ENCODE data around the gene GJC2.

Gene GJC2

DNA sequence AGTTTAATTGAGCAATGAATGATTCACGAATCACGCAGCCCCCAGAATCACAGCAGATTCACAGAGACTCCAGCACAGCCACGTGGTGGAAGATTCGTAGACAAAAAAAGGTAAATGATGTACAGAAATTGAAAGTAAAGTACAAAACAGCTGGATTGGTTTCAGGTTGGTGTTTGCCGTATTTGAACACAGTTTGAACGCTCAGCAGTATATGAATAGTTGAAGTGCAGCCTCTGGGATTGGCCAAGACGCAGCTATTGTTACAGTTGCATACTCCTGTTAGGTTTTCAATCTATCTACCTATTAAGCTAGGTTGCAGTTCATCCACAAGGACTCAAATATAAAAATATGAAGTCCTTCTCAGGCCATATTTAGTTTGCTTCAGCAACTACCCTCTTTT is 37.6 kb upstream of the GJC2 start:
- TF ChIP-seq, protein P1, sequence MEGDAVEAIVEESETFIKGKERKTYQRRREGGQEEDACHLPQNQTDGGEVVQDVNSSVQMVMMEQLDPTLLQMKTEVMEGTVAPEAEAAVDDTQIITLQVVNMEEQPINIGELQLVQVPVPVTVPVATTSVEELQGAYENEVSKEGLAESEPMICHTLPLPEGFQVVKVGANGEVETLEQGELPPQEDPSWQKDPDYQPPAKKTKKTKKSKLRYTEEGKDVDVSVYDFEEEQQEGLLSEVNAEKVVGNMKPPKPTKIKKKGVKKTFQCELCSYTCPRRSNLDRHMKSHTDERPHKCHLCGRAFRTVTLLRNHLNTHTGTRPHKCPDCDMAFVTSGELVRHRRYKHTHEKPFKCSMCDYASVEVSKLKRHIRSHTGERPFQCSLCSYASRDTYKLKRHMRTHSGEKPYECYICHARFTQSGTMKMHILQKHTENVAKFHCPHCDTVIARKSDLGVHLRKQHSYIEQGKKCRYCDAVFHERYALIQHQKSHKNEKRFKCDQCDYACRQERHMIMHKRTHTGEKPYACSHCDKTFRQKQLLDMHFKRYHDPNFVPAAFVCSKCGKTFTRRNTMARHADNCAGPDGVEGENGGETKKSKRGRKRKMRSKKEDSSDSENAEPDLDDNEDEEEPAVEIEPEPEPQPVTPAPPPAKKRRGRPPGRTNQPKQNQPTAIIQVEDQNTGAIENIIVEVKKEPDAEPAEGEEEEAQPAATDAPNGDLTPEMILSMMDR (IDR thresholded peaks at IDR 0.05; ENCODE audit: low read depth, low read length, missing control alignments) = no peak
- in situ Hi-C loops (cut with HindIII; ENCODE audit: low pct_ligation_motif_present, low sequenced_read_pairs) = no loop called here
- no peak overlapping the region for H3K4me3 ChIP-seq (ENCODE audit: low read depth, low read length)
- no peaks in the 10 kb centered on the region for H3K36me3 ChIP-seq (replicated peaks)
- no peak overlapping the region for H3K27ac ChIP-seq
- DNase-seq = no peak
- no peaks in the 10 kb centered on the region for H3K27me3 ChIP-seq (replicated peaks)

DNA sequence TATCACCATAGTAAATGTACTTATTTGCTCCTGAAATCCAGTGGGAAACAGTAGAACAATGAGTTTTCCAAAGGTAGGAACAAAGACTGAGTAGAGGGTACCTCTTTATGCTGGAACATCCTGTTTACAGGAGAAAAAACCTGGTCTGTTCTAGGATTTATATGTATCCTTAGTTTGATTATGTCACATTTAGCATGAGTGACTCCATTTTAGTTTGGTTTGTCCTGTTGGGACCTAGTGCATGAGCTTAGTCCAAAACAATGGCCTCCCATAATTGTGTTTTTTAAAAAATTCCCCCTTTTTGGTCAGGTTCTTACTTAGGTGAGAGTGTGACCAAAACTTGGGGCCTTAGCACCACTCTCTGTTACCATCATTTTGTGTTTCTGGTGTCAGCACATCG is 37.1 kb upstream of the GJC2 start:
- in situ Hi-C loops (cut with HindIII; ENCODE audit: low pct_ligation_motif_present, low sequenced_read_pairs) = no loop called here
- H3K27ac ChIP-seq = no peak overlapping the region

DNA sequence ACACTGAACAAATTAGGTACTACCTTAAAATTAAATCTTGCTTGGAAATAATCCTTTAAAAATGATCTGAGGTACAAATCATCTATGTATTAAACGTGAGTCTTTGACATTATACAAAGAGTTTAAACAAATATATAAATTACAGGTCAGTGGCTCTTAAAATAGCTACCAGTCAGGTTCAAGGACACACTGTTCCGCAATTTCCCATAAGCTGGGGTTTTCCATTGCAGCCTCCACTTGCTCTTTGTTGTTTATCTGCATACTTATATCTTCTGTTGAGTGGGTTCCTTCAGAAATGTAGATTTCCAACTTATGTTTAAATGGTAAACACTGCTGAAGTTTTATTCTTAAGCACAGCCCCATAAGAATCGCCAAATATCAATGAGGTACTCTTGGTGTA is 34.9 kb upstream of the GJC2 start:
- Histone ChIP-seq H3K27ac (no peak overlapping the region), H3K36me3 (replicated peaks) (no peaks in the 10 kb centered on the region), H3K27me3 (replicated peaks) (no peaks in the 10 kb centered on the region), H3K4me3 (ENCODE audit: low read depth, low read length) (no peak overlapping the region)
- TF ChIP-seq, protein P1 (IDR thresholded peaks at IDR 0.05; ENCODE audit: low read depth, low read length, missing control alignments) = no peak
- DNase-seq = no peak
- in situ Hi-C loops (cut with HindIII; ENCODE audit: low pct_ligation_motif_present, low sequenced_read_pairs) = no loop called here

More for the DNA sequence above, 37.1 kb upstream of the GJC2 start:
- Histone ChIP-seq H3K27me3 (replicated peaks) (no peaks in the 10 kb centered on the region), H3K4me3 (ENCODE audit: low read depth, low read length) (no peak overlapping the region), H3K36me3 (replicated peaks) (no peaks in the 10 kb centered on the region)
- no peak for DNase-seq
- TF ChIP-seq, protein P1 (IDR thresholded peaks at IDR 0.05; ENCODE audit: low read depth, low read length, missing control alignments) = no peak

DNA sequence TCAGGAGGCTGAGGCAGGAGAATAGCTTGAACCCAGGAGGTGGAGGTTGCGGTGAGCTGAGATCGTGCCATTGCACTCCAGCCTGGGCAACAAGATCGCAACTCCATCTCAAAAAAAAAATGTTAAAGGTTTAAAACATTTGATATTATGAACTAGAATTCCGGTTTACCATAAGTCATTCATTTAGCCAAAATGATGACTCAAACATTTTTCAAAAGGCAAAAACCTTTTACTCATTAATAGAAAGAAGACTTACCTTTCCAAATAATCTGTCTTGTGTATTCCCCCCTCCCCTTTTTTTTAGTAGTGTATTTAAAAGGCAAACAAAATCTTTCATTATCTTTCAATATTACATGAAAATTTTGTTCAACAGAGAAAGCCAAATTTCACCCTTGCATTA is 32.4 kb upstream of the GJC2 start:
- H3K27ac ChIP-seq = no peak overlapping the region
- no peaks in the 10 kb centered on the region for H3K36me3 ChIP-seq (replicated peaks)
- TF ChIP-seq, protein P1 (IDR thresholded peaks at IDR 0.05; ENCODE audit: low read depth, low read length, missing control alignments) = no peak
- H3K4me3 ChIP-seq (ENCODE audit: low read depth, low read length) = no peak overlapping the region
- no peak for DNase-seq
- no peaks in the 10 kb centered on the region for H3K27me3 ChIP-seq (replicated peaks)
- in situ Hi-C loops (cut with HindIII; ENCODE audit: low pct_ligation_motif_present, low sequenced_read_pairs) = no loop called here

DNA sequence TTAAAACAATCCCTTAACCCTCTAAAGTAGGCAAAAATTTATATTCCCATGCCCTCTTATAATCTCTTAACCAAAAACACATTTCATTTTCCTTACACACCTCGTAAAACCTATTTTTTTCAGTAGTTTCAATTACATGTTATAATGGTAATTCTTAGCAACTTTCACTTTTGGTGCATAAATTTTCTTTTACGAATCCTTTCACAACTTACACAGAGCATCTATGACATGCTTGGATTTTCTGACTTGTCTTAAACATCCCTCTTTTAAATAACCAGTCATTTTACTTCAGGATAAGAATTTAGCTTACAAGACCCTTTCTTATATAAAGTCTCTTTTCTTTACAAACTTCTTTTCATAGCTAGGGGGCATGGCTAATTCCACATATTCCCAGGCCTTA is 31.7 kb upstream of the GJC2 start:
- DNase-seq = no peak
- no peak overlapping the region for H3K27ac ChIP-seq
- no peaks in the 10 kb centered on the region for H3K36me3 ChIP-seq (replicated peaks)
- in situ Hi-C loops (cut with HindIII; ENCODE audit: low pct_ligation_motif_present, low sequenced_read_pairs) = no loop called here
- TF ChIP-seq, protein P1 (IDR thresholded peaks at IDR 0.05; ENCODE audit: low read depth, low read length, missing control alignments) = no peak
- H3K27me3 ChIP-seq (replicated peaks) = no peaks in the 10 kb centered on the region
- no peak overlapping the region for H3K4me3 ChIP-seq (ENCODE audit: low read depth, low read length)

DNA sequence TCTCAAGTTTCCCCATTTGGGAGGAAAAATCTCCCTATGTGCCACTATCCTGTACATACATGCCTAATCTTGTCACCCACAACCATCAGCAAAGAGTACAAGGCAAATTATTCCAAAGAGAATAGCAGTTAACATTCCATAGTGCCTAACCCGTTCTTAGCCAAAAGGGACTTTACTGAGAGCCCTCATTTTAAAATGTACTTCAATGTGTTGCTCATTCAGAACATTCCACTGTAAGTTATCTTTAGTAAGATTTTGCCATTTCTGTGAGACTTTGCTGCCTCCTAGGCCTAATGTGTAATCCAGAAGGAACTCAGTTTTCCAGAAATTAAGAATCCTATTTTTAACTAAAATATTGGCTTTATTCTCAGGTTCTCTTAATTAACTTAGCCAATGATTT is 29.4 kb upstream of the GJC2 start:
- no peak for DNase-seq
- no peak overlapping the region for H3K27ac ChIP-seq
- in situ Hi-C loops (cut with HindIII; ENCODE audit: low pct_ligation_motif_present, low sequenced_read_pairs) = no loop called here

More for the DNA sequence above, 29.4 kb upstream of the GJC2 start:
- Histone ChIP-seq H3K27me3 (replicated peaks) (no peaks in the 10 kb centered on the region), H3K36me3 (replicated peaks) (no peaks in the 10 kb centered on the region), H3K4me3 (ENCODE audit: low read depth, low read length) (no peak overlapping the region)
- TF ChIP-seq, protein P1 (IDR thresholded peaks at IDR 0.05; ENCODE audit: low read depth, low read length, missing control alignments) = no peak

Measured in brain microvascular endothelial cell (primary cell).